Activated T-helper 1 cell treated with anti-CD3 and anti-CD28 coated beads, Interleukin-2, amount 50 U/mL, for 16 hours (primary cell): ENCODE results near the gene NLRP7.
"Not testable (repeated sequence)": the region's sequence is repeated elsewhere in the genome, so short reads cannot be mapped to it uniquely, and the experiment has no call there.

Experiments
- DNase-seq, 2 donors: peaks; one replicate each; pipeline ENCODE4 v3.0.0-alpha.2; 2020; ENCODE audit warnings: low read depth in 1 of 2, low spot score in 1 of 2

The NLRP7 gene

DNA sequence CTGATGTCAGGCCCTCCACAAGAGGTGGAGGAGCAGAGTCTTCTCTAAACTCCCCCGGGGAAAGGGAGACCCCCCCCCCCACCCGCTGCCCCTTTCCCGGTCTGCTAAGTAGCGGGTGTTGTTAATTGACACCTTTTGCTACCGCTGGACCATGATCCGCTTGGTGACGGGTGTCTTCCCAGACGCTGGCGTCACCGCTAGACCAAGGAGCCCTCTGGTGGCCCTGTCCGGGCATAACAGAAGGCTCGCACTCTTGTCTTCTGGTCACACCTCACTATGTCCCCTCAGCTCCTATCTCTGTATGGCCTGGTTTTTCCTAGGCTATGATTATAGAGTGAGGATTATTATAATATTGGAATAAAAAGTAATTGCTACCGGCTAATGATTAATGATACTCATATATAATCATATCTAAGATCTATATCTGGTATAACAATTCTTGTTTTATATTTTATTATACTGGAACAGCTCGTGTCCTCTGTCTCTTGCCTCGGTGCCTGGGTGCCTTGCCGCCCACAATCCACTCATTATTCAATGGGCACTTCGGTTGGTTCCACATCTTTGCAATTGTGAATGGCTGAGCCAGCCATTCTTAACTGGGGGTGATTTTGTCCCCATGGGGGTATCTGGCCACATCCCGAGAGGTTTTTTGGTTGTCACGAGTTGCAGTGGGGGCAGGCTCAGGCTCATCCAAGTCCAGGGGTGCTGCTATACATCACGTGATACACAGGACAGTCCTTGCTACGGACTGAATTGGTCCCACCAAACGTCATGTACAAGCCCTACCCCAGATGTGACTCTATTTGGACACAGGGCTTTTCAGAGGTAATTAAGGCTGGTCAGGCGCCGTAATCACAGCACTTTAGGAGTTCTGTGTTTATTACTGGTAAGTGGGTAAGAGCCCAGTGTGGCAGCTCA is 27.4 kb downstream of the NLRP7 start:
- not testable (repeated sequence) for DNase-seq

GRCh38 chr19:54918499-54918898 is 28.8 kb downstream of the NLRP7 start:
- DNase-seq, result no peak

GRCh38 chr19:54916822-54917221 is 30.5 kb downstream of the NLRP7 start:
- no peak for DNase-seq

DNA sequence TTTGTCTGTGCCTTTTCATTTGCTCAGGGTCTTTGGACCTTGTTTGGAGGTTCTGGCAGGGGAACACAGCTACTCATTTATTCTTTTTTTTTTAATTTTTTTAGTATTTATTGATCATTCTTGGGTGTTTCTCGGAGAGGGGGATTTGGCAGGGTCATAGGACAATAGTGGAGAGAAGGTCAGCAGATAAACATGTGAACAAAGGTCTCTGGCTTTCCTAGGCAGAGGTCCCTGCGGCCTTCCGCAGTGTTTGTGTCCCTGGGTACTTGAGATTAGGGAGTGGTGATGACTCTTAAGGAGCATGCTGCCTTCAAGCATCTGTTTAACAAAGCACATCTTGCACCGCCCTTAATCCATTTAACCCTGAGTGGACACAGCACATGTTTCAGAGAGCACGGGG is 39.4 kb downstream of the NLRP7 start:
- not testable (repeated sequence) for DNase-seq

GRCh38 chr19:54906819-54907218 is 40.5 kb downstream of the NLRP7 start:
- DNase-seq, result no peak

DNA sequence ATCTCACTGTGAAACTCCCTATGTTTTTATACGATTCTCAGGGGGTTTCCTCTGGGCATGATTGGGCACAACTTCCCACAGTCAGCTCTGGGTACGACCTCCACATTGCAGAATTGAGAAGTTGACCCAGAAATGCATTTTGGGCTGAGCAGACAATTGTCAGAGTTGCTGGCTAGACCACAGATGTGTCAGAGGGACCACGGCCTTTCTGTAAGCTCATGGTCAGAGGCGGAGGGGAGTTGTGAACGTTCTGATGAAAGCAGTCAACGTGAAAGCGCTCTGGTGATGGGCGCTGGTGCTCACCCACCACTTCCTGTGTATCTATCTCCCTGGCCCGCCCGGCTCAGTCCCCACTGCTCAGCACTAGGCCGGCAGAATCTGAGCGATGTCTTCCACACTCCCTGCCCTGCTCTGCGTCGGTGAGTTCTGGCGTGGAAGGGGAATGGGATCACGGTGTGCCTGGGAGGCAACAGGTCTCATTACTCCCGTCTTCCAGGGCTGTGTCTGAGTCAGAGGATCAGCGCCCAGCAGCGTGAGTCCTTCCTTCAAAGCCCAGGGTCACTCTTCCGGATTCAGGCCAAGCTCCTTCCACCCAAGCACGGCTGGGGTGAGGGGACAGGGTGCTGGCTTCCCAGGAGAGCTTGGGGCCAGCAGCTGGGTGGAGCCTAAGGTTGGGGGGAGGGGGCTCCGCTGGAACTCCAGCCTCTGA is 41.4 kb downstream of the NLRP7 start, which contains the start of gene NCR1:
Gene NCR1, plus strand, starts transcription at position 346 of the 709 bp plus-strand sequence. Its CDS starts 40 bp downstream, at position 386.
- no peak for DNase-seq

- DNase-seq, result no peak
Observed at GRCh38 chr19:54905421-54905802, 41.9 kb downstream of the NLRP7 start.

DNA sequence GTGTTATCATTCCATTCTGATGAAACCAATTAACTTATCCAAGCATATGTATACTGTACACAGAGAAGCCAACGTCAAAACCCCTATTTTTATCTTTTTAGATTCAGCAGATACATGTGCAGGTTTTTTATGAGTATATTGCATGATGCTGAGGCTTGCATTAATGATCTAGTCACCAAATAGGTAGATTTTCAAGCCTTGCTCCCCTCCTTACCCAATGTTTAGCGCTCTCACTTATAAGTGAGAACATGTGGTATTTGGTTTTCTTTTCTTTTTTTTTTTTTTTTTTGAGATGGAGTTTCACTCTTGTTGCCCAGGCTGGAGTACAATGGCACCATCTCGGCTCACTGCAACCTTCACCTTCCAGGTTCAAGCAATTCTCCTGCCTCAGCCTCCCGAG is 43.1 kb downstream of the NLRP7 start:
- DNase-seq, result not testable (repeated sequence)

DNA sequence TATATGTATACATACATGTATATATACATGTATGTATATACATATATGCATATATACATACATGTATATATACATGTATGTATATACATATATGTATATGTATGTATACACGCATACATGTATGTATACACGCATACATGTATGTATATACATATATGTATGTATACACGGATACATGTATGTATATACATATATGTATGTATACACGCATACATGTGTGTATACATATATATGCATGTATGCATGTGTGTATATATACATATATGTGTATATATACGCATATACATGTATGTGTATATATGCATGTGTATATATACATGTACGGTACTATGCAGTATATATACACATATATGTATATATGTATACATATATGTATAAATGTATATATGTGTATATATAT is 44.0 kb downstream of the NLRP7 start:
- no peak for DNase-seq

- no peak for DNase-seq
Observed at GRCh38 chr19:54902061-54902460, 45.3 kb downstream of the NLRP7 start.

DNA sequence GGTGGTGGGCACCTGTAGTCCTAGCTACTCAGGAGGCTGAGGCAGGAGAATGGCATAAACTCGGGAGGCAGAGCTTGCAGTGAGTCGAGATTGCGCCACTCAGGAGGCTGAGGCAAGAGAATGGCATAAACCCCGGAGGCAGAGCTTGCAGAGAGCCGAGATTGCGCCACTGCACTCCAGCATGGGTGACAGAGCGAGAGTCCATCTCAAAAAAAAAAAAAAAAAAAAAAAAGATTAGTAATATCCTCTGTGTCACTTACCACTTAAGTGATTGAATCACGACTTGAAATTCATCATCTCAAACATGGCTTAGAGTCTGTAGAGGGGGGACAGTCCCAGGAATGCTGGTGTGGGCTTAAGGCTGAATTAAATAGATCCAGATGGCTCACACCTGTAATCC is 46.2 kb downstream of the NLRP7 start:
- DNase-seq, result not testable (repeated sequence)

DNA sequence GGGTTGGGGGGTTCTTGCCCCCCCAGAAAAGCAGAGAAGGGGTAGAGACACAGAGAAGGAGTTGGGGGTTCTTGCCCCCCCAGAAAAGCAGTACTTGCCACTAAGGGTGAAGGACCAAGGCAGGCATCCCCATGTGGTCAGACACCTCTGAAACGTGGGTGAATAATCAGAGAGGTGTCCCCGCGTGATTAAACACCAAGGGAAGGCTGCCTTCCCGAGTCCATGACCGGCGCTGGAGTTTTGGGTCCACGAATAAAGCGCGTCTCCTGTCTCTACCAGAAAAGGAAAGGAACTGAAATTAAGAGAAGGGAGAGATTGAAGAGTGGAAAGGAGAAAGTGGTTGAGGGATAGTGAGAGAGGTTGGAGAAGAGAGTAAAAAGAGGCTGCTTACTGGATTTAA is 47.7 kb downstream of the NLRP7 start:
- not testable (repeated sequence) for DNase-seq

GRCh38 chr19:54898685-54899084 is 48.6 kb downstream of the NLRP7 start:
- DNase-seq, result not testable (repeated sequence)

DNA sequence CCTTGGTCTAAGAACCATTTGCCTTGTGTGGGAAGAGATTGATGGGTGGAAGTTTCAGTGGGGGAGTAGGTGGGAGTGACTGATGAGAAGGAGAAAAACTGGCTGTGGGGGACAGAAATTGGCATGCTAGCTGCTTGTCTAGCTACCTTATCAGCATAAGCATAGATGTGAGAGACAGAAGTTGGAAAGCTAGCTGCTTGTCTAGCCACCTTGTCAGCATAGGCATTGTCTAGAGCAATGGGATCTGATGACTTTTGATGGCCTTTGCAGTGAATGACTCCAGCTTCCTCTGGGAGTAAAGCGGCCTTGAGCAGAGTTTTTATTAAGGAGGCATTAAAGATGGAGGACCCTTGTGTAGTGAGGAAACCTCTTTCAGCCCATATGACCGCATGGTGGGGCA is 51.3 kb downstream of the NLRP7 start:
- no peak for DNase-seq

DNA sequence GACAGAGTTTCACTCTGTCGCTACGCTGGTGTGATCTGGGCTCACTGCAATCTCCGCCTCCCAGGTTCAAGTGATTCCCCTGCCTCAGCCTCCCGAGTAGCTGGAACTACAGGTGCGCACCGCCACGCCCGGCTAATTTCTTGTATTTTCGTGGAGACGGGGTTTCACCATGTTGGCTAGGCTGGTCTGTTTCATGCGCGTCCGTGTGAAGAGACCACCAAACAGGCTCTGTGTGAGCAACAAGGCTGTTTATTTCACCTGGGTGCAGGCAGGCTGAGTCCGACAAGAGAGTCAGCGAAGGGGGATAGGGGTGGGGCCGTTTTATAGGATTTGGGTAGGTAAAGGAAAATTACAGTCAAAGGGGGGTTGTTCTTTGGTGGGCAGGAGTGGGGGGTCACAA is 53.2 kb downstream of the NLRP7 start:
- DNase-seq, result not testable (repeated sequence)

- no peak for DNase-seq
Observed at GRCh38 chr19:54893406-54893805, 53.9 kb downstream of the NLRP7 start.

DNA sequence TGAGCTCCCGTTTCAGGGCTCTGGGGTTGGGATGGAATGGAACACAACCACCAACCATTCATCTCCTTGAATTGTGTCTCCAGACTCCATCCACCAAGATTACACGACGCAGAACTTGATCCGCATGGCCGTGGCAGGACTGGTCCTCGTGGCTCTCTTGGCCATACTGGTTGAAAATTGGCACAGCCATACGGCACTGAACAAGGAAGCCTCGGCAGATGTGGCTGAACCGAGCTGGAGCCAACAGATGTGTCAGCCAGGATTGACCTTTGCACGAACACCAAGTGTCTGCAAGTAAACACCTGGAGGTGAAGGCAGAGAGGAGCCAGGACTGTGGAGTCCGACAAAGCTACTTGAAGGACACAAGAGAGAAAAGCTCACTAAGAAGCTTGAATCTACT is 57.8 kb downstream of the NLRP7 start:
- no peak for DNase-seq

DNA sequence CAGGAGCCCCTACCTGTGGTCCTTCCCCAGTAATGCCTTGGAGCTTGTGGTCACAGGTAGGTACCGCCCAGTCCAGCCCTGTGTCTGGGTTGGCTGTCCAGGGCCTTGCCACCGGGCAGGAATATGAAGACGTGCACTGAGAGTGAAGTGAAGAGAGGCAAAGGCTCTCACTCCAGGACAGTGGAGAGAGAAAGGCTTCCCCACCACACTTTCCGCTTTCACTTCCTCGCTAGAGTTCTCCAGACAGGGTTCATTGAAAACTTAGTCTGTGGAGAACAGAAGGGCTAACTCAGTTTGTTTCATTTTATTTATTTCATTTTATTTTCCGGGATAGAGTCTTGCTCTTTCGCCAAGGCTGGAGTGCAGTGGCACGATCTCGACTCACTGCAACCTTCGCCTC is 59.1 kb downstream of the NLRP7 start:
- DNase-seq, result no peak

- DNase-seq, result no peak
Observed at GRCh38 chr19:54883228-54883627, 64.1 kb downstream of the NLRP7 start.

GRCh38 chr19:54882758-54883157 is 64.6 kb downstream of the NLRP7 start:
- no peak for DNase-seq

DNA sequence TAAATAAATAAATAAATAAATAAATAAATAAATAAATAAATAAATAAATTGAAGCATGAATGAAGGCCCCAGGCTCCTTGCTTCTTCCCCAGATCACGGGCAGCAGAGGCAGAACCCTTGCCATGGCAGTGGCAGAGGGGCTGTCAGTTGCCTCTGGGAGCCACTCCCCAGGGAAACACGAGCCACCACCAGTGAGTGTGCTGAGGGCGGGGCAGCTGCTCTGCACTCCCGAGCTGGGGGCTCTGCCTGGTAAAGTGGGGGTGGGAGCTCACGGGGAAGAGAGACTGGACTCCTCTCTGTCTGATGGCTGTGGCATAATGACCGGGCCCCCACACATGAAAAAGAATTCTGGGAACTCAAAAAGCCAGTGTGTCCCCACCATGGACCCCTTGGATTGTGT is 65.4 kb downstream of the NLRP7 start:
- DNase-seq, result no peak

GRCh38 chr19:54877471-54877870 is 69.9 kb downstream of the NLRP7 start:
- no peak for DNase-seq
